Natural killer cell (primary cell): ENCODE results near the gene ITPRIPL1. TPM values are rescaled to one million over a fixed set of nuclear protein-coding genes. Genes with fewer than 3 reads are reported as not detected.

Experiments
- ATAC-seq, 3 donors: fragments of 150-1000 bp in 2 of 3; fragments of 200-7000 bp in 1 of 3; cut with Tn5 transposase; 1 replicate in 1 of 3; 2 replicates in 2 of 3; pipeline ENCODE4 v1.10.0; 2021; ENCODE audit warnings: mild to moderate bottlenecking in 2 of 3, moderate library complexity in 2 of 3
- DNase-seq, 2 donors: peaks; one replicate each; pipeline versions ENCODE4 v3.0.0 to v3.0.0-alpha.2; 2013 to 2021; ENCODE audit warnings: mixed read lengths in 1 of 2
- H3K27ac ChIP-seq: one replicate; pipeline ENCODE4 v1.5.1; 2013; ENCODE audit warnings: mild to moderate bottlenecking, low read length
- H3K27me3 ChIP-seq: one replicate; pipeline ENCODE4 v1.6.1; 2013; ENCODE audit warnings: low read length; ENCODE audit not compliant: control insufficient read depth, insufficient read depth
- H3K36me3 ChIP-seq: one replicate; pipeline ENCODE4 v1.6.1; 2013; ENCODE audit warnings: low read length; ENCODE audit not compliant: control insufficient read depth, insufficient read depth
- H3K4me1 ChIP-seq: one replicate; pipeline ENCODE4 v1.6.1; 2013; ENCODE audit warnings: low read length; ENCODE audit not compliant: control insufficient read depth, insufficient read depth
- H3K4me3 ChIP-seq: one replicate; pipeline ENCODE4 v1.5.1; 2013; ENCODE audit warnings: low read length
- H3K9me3 ChIP-seq: one replicate; pipeline ENCODE4 v1.6.1; 2013; ENCODE audit warnings: low read length; ENCODE audit not compliant: control insufficient read depth, insufficient read depth
- H3K27ac Mint-ChIP-seq, 2 donors: one replicate each; pipeline ENCODE4 v1.8.0; 2022; ENCODE audit warnings: mild to moderate bottlenecking in 2 of 2, mixed read lengths in 2 of 2, moderate library complexity in 1 of 2
- H3K27me3 Mint-ChIP-seq, 2 donors: one replicate each; pipeline ENCODE4 v1.8.0; 2022; ENCODE audit warnings: low read depth in 2 of 2, mixed read lengths in 2 of 2
- H3K36me3 Mint-ChIP-seq: one replicate; pipeline ENCODE4 v1.8.0; 2022; ENCODE audit warnings: mixed read lengths
- H3K4me1 Mint-ChIP-seq, 2 donors: one replicate each; pipeline ENCODE4 v1.8.0; 2022; ENCODE audit warnings: mixed read lengths in 2 of 2
- H3K4me3 Mint-ChIP-seq: one replicate; pipeline ENCODE4 v1.8.0; 2022; ENCODE audit warnings: mild to moderate bottlenecking, moderate library complexity, mixed read lengths
- H3K9me3 Mint-ChIP-seq, 2 donors: one replicate each; pipeline ENCODE4 v1.8.0; 2022; ENCODE audit warnings: mixed read lengths in 2 of 2
- WGBS: methylation state at CpG from one replicate; pipeline ENCODE4 v1.1.7; 2013; ENCODE audit warnings: missing lambda C conversion rate; ENCODE audit not compliant: insufficient coverage; 5-methylcytosine and 5-hydroxymethylcytosine counted together
- intact Hi-C: fragments of 100-400 bp; cut with micrococcal nuclease; formaldehyde crosslinking; loops from one replicate; pipeline ENCODE4 v1.14.2; 2022
- total RNA-seq, 4 donors: library from RNA; stranded (reverse); fragments of 120-200 nt in 1 of 4; gene quantifications; one replicate each; pipeline versions ENCODE4 v1.2.3 to v1.2.4, GENCODE V29; 2013 to 2022
- TF ChIP-seq, protein P1 (sequence below): fragments of 200-600 bp; IDR thresholded peaks from one replicate; pipeline ENCODE4 v1.8.0; 2022; ENCODE audit warnings: antibody characterized with exemption

The ITPRIPL1 gene
- total RNA-seq, 3 donors from 2014 or later (not counting 1 experiment from before 2014, with no cell fraction given) = 14.1 to 28.7 (median 20.5) TPM

DNA sequence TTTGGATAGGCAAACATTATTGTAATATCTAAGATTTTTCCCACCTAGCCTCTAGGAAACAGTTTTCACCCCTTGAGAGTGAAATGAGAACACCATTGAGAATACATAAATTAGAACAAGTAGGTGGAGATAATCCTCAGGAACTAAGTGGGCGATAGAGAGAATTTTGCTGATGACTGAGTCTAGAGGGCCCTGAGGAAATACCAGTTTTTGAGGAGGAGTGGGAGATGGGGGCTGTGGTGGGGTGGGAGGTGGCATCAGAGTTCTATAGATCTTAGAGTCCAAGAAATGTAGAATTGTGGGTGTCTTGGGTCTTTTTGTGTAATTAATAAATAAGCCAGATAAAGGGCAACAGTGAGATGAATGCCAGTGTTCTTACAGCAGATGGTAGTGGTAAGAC is 22.3 kb downstream of the ITPRIPL1 start:
- intact Hi-C loops = no loop called here
- no peak overlapping the region for H3K27ac Mint-ChIP-seq
- whole genome bisulfite sequencing = 94% methylated on average over 1 of the region's 1 CpG
- Histone ChIP-seq H3K9me3 (no peaks in the 10 kb centered on the region), H3K27ac (no peak overlapping the region), H3K36me3 (no peaks in the 10 kb centered on the region), H3K4me1 (peaks cover 10% of the 10 kb centered on the region), H3K4me3 (no peak overlapping the region), H3K27me3 (no peaks in the 10 kb centered on the region)
- no peak for DNase-seq
- no peaks in the 10 kb centered on the region for H3K27me3 Mint-ChIP-seq
- peaks cover 0 to 7% of the 10 kb centered on the region in 2 donors for H3K4me1 Mint-ChIP-seq
- ATAC-seq = no peak
- TF ChIP-seq, protein P1, sequence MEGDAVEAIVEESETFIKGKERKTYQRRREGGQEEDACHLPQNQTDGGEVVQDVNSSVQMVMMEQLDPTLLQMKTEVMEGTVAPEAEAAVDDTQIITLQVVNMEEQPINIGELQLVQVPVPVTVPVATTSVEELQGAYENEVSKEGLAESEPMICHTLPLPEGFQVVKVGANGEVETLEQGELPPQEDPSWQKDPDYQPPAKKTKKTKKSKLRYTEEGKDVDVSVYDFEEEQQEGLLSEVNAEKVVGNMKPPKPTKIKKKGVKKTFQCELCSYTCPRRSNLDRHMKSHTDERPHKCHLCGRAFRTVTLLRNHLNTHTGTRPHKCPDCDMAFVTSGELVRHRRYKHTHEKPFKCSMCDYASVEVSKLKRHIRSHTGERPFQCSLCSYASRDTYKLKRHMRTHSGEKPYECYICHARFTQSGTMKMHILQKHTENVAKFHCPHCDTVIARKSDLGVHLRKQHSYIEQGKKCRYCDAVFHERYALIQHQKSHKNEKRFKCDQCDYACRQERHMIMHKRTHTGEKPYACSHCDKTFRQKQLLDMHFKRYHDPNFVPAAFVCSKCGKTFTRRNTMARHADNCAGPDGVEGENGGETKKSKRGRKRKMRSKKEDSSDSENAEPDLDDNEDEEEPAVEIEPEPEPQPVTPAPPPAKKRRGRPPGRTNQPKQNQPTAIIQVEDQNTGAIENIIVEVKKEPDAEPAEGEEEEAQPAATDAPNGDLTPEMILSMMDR = no peak
- H3K4me3 Mint-ChIP-seq = no peak overlapping the region
- no peaks in the 10 kb centered on the region for H3K9me3 Mint-ChIP-seq
- H3K36me3 Mint-ChIP-seq = no peaks in the 10 kb centered on the region

DNA sequence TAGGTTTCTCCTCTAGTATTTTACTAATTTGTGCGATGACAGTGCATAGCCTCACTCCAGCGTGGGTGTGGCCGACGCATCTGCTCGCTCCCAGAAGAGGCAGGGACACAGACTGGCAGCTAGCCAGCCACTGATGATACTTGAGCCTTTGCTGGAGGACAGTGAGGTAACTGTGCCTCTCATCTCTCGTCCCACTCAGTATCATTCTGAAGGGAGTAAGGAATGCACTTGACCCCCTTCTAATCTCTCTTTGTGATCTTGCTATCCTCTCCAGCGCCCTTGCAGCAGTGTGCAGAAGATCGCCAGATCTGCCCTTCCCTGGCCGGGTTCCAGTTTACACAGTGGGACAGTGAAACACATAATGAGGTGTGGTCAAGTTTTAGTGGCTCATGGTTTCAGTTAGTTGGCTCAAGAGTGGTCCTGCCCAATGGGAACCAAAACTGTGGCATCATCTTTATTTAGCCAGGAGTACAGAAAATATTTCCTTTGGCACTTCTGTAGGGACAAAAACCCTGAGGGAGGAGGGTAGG is 28.0 kb downstream of the ITPRIPL1 start:
- H3K4me1 ChIP-seq = no peaks in the 10 kb centered on the region
- intact Hi-C loops = no loop called here
- no peak overlapping the region for H3K27ac ChIP-seq
- DNase-seq (no peak), ATAC-seq (no peak)
- no peaks in the 10 kb centered on the region for H3K36me3 ChIP-seq
- WGBS = over 99% methylated on average over 9 of the region's 9 CpGs
- no peaks in the 10 kb centered on the region for H3K9me3 ChIP-seq
- TF ChIP-seq, protein P1 = no peak
- Mint-ChIP-seq H3K4me1 (no peaks in the 10 kb centered on the region), H3K4me3 (no peak overlapping the region), H3K36me3 (no peaks in the 10 kb centered on the region), H3K27me3 (no peaks in the 10 kb centered on the region), H3K27ac (no peak overlapping the region), H3K9me3 (no peaks in the 10 kb centered on the region)
- no peaks in the 10 kb centered on the region for H3K27me3 ChIP-seq
- no peak overlapping the region for H3K4me3 ChIP-seq

DNA sequence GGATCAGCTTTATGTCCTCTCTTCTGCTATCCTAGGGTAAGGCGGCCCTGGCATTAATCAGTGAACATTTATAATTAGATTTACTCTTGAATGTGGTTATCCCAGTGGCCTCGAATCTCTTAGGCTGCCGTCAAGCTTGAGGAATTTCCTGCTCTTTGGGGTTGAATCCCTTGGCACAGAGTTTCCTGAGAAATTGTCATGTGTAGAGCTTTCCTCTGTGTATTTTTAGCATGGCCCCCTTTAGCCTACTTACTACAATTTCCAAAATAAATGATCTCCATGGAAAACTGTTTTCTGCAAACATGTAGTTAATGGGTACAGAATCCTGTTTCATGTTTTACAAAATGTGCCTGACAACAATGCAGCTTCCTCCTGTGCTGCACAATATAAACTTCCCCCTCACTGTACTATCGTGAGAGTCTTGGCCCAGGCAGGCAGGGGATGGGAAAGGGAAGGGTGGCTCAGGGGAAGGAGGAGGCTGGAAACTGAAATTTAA is 28.5 kb downstream of the ITPRIPL1 start:
- WGBS = 97% methylated on average over 4 of the region's 4 CpGs
- ATAC-seq = no peak
- Histone ChIP-seq H3K27ac (no peak overlapping the region), H3K4me1 (no peaks in the 10 kb centered on the region), H3K27me3 (no peaks in the 10 kb centered on the region), H3K4me3 (no peak overlapping the region), H3K36me3 (no peaks in the 10 kb centered on the region), H3K9me3 (no peaks in the 10 kb centered on the region)
- DNase-seq = no peak
- intact Hi-C loops = no loop called here
- Mint-ChIP-seq H3K4me3 (no peak overlapping the region), H3K36me3 (no peaks in the 10 kb centered on the region), H3K9me3 (no peaks in the 10 kb centered on the region), H3K4me1 (no peaks in the 10 kb centered on the region), H3K27ac (no peak overlapping the region), H3K27me3 (no peaks in the 10 kb centered on the region)
- TF ChIP-seq, protein P1 = no peak

DNA sequence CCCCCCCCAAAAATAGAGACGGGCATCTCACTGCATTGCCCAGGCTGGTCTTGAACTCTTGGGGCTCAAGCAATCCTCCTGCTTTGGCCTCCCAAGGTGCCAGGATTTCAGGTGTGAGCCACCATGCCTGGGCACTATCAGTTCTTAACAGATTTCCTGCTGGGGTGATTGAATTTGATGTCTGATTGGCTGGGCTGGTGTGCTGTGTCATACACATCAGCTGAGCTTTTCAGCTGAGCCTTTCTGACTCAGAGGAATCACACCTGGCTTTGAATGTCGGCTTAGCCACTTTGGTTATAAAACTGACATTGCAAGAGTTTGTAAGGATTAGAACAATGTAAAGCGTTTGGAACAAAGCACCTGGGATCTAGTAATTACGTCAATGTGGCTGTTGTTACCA is 29.4 kb downstream of the ITPRIPL1 start:
- no peak overlapping the region for H3K27ac Mint-ChIP-seq

More for the DNA sequence above, 29.4 kb downstream of the ITPRIPL1 start:
- Histone ChIP-seq H3K36me3 (no peaks in the 10 kb centered on the region), H3K4me3 (no peak overlapping the region), H3K9me3 (no peaks in the 10 kb centered on the region), H3K27ac (no peak overlapping the region), H3K27me3 (no peaks in the 10 kb centered on the region), H3K4me1 (no peaks in the 10 kb centered on the region)
- DNase-seq (no peak), ATAC-seq (no peak)
- Mint-ChIP-seq H3K27me3 (no peaks in the 10 kb centered on the region), H3K4me1 (no peaks in the 10 kb centered on the region), H3K36me3 (no peaks in the 10 kb centered on the region), H3K9me3 (no peaks in the 10 kb centered on the region), H3K4me3 (no peak overlapping the region)
- TF ChIP-seq, protein P1 = no peak
- WGBS = 93% methylated on average over 4 of the region's 4 CpGs
- intact Hi-C loops = no loop called here
